HPDE6-E6E7 (cell line): ENCODE data around the gene PHGDH.

Source experiments
- DNase-seq: peaks from one replicate; pipeline ENCODE4 v3.0.0; 2011; ENCODE audit warnings: missing footprints; ENCODE audit errors: extremely low spot score

PHGDH gene

DNA sequence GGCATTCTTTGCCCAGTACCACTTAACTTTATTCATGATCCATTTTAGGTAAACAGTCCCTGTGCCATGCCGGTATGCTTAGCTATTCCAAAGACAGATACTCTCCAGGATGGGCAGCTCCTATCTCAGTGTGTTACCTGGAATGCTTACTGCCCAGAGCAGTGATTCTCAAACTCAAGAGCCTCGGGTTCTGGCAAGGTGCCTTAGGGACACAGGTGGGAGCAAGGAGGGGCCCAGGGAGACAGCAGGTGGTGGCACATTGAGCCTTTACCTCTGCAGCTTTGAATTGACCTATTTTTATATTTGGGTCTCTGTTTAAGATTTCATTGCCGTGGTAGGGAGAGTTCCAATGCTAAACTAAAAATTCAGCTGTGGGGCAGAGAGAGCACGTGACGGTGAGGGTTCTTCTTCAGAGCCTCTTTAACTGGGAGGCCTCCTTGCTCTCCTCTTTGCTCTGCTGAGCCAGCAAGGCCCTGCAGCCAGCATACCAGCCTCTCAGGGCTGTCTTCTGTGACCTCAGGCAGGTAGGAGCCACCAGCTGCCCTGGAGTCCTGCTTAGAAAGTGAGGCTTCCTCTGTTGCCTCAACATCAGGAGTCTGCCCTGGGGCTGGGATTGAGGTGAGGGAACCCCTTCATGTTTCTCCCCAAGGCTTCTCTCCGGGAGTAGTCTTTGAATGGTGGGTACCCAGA lies 20.2 kb downstream of the PHGDH start:
- DNase-seq: no peak

DNA sequence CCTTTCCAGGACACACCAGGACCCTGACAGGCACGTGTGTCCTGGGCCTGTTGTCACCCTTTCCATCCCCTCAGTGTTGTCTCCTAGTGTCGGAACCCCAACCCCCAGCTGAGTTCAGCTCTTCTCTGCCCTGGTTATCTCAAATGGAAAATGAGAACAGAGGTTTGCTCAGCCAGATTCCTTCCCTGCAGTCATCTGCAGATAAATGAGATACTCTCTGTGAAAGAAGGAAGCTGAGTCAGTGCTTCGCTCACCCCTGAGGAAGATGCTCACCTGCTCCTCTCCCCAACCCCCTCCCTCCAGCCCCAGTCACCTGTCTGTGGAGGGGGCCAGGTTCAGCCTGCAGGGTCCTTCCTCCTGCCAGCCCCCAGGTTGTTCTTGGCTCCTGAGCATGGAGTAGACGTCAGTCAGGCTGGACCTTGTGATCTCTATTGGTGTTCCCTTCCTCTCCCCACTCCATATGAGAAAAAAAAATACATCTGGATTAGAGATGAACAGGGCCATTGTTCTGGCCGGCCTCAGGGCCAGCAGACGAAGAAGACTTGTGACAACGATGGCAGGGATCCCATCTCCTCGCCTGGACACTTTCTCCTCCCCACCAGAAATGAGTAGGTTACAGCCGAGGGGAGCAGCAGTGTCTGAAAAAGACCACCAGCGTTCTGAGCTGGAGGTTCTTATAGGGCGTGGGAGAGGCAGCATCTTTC lies 20.9 kb downstream of the PHGDH start:
- no peak for DNase-seq

DNA sequence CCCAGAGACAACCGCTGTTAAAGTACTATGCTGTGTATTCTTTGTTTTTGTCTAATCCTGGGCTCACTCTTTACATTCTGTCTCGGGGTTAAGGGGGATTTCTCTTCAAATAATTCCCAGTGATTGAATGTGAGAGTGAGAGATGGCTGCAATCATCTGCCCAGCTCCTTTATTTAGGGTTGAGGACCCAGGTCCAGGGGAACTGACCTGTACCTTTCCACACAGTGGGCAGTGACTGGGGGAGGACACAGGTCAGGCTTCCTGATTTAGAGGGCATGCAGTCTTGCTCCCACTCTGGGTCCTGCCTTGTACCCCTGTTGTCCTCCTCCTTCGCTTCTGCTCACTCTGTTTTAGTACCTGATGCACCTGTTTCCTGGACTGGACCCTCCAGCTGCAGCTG lies 22.0 kb downstream of the PHGDH start:
- DNase-seq: no peak

DNA sequence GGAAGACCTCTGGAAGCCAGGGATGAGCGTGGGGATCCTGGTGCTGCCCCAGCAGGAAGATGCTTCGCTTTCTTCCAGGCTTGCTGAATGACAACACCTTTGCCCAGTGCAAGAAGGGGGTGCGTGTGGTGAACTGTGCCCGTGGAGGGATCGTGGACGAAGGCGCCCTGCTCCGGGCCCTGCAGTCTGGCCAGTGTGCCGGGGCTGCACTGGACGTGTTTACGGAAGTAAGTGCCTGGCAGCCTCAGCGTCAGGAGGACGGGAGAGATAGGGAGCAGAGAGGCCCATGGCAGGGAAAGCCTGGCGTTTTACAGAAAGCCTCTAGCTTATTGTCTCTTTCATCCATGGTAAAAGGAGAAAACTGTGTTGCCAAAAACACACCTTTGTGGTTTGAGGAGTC lies 23.5 kb downstream of the PHGDH start:
- no peak for DNase-seq

DNA sequence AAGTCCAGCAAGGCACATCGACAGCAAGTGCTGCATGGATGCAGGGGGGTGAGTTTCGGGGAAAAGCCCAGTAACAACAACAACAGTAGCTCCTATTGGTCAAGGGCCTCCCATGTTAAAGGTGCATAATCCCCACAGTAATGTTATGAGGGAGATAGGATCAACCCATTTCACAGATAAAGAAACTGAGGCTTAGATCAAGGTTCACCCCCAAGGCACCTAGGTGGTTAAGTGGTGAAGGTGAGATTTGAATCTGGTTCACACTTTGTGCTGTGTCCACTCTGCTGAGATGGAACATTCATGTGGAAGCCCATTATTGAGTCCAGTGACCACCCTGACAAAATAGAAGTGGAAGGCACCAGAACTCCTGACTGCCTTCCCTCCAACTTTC lies 24.9 kb downstream of the PHGDH start:
- no peak for DNase-seq

DNA sequence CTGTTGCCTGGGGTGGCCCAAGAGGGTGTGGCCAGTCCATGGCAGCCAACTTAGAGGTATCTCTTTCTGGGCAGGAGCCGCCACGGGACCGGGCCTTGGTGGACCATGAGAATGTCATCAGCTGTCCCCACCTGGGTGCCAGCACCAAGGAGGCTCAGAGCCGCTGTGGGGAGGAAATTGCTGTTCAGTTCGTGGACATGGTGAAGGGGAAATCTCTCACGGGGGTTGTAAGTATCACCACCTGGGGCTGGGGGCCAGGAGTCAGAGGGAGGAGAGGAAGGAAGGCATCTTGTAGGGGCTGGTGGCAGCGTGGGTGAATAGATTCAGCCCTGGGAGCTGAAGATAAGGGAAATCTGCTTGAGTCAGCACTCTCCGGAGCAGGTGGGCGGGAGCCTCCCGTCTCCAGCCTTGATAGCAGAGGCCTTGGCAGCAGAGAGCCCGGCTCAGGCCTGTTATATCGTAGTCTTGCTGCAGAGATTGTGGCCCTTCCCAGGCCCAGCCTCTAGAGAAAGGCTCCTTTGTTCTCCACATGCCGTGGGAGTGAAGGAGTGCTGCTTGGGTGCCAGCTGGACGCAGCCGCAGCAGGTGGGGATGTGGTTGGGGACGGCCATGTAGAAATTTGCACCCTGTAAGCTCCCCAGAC lies 25.4 kb downstream of the PHGDH start:
- DNase-seq: no peak

DNA sequence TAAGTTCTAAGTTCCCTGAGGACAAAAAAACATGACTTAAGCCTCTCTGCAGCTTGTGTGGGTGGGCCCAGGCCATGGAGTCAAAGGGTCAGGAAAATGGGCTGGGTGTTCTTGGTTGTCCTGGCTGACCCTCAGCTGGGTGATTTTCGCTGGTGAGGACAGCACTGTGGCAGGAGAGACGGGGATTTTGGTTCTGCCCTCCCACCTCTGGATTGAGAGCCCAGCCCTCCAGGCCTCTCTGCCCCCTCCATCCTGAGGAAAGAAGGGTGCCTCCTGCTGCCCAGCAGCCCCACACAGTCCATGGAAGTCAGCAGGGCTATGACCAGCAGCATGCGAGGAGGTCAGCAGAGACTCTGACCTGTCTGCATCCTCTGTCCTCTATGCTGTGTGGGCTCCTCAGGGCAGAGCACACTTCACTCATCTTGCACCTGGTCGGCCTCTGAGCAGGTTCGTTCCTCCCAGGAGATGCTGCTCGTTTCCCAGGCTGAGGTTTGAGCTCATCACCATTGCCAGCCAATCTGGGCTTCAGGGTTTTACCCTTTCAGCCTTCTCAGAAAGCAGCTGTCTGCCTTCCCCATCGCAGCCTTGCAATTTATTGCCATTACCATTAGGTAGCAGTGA lies 26.5 kb downstream of the PHGDH start:
- no peak for DNase-seq

DNA sequence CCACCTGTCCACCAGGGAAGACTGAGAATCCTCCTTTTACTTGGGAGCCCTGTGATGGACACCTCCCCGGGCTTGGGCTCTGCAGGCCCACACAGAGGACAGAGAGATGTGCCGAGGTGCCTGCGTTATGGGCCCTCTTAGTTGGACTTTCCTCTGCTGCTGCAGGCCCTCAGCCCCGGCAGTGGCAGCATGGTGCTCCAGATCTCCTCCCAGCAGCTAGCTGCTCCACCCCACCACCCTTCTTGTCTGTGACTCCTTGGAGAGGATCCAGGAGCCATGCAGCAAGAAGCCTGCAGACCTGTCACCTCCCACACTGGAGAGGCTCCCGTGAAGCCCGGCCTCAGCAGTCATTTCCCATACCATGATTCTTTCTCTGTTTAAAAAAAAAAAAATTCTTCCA lies 27.4 kb downstream of the PHGDH start:
- DNase-seq: no peak

DNA sequence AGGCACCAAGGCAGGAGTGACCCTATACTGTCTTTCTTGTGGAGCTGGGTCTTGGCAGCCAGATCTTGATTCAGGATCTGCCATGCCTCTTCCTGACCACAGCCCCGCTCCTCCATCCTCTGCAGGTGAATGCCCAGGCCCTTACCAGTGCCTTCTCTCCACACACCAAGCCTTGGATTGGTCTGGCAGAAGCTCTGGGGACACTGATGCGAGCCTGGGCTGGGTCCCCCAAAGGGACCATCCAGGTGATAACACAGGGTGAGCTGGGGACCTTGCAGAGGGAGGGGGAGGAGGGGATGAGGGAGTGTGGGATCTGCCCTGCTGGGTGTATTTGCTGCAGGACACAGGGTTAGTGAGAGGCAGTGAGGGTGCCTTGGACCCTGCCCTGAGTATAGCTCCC lies 28.5 kb downstream of the PHGDH start:
- no peak for DNase-seq

DNA sequence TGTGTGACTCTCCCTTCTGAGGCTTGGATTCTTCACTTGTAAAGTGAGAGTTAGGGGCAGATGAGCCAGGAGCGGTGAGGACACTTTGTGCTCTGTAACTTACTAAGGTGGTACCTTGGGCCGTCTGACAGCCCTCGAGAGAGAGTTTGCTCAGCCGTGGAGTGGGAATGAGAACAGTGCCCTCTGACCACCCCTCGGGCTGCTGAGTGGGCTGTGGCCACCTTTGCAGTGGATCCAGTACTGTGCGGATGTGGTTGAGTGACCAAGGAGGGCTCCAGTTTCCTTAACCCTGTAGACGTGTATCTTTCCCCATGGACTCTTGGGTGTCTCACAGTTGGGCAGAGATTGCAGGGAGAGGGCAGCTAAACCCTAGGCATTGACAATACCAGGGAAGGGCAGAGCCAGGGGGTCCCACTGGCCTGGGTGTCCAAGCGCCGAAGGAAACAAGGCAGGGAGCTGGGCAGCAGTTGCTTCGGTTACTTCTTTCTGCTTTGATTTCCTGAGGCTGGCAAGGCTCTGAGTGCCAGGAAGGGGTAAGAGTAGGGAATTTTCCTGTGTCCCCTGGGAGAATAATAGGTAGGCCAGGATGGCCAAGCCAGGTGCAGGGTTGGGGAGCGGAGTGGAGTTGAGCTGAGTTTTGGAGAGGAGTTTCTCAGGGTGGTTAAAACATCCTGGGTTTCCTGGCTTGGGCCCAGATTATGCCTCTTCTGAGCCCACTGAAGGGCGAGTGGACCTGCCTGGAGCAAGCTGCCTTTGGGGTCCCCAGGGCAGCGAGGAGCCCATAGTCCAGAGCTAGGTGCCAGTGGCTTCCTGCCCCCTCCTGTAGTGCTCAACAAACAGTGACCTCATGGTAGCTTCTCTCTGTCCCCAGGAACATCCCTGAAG lies 29.4 kb downstream of the PHGDH start:
- no peak for DNase-seq

DNA sequence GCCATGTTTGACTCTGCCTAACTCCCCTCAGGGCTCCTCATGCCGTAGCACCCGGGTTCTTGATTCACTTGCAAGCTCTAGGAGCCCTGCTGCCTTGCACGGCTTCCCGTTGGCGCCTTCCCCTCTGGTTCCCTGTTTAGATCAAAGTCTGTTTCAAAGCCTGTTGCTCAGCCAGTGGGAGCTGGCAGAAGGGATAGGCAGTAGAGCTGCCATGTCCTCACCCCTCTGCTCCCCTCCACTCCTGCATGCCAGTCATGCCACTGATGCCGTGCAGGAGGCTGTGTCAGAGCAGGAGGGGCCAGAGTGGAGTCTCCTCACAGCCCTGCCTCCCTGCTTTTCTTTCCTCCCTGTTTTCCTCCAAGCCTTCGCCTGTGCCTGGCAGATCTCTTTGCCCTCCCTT lies 30.5 kb downstream of the PHGDH start:
- DNase-seq: no peak

DNA sequence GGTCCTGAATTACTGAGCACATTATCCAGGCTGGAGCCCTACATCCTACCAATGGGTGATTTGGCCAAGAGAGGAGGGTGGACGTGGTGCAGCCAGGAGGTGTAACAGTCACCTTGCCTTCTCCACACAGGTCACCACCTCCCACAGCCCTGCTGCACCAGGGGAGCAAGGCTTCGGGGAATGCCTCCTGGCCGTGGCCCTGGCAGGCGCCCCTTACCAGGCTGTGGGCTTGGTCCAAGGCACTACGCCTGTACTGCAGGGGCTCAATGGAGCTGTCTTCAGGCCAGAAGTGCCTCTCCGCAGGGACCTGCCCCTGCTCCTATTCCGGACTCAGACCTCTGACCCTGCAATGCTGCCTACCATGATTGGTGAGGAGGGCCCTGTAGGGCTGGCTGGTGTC lies 30.9 kb downstream of the PHGDH start:
- DNase-seq: no peak

DNA sequence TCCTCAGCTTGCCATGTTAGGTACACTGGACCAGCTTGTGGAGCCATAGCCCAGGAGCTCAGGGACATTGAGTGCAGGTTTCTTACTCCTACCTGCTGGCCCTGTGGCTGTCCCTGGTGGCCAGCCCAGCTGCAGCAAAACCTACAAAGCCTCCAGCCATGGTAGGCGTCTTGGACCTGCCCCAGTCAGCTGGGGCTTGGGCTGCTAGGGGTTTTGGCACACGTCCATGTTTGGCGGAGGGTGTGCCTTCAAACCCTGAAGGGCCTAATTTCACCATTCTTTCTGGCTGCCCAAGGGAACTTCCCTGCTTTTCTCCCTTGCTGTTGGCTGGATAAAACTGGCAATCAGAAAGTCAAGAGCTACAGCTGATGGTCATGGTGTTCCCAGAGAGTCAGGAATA lies 31.6 kb downstream of the PHGDH start:
- DNase-seq: no peak

DNA sequence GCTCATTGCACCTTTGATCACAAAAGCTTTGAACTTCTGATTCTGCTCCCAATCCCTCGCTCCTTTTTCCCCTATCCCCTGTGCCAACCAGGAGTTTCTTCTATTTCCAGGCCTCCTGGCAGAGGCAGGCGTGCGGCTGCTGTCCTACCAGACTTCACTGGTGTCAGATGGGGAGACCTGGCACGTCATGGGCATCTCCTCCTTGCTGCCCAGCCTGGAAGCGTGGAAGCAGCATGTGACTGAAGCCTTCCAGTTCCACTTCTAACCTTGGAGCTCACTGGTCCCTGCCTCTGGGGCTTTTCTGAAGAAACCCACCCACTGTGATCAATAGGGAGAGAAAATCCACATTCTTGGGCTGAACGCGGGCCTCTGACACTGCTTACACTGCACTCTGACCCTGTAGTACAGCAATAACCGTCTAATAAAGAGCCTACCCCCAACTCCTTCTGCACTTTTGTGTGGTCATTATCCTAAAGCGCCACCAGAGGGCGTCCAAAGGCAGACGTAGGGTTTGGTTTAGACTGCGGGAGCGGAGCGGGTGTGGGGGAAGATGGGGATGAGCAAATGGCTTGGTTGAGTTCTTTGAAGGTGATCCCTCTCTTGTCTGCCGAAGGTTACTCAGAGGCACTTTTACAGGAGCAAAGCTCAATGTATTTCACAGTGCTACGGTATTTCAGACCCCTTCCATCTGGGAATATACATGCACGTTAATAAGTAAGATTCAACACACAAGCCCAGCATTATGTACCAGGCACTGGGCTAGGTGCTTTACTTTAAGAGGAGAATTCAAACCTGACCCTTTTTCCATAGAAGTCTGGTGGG lies 32.3 kb downstream of the PHGDH start:
- DNase-seq: peak; percentile 66

DNA sequence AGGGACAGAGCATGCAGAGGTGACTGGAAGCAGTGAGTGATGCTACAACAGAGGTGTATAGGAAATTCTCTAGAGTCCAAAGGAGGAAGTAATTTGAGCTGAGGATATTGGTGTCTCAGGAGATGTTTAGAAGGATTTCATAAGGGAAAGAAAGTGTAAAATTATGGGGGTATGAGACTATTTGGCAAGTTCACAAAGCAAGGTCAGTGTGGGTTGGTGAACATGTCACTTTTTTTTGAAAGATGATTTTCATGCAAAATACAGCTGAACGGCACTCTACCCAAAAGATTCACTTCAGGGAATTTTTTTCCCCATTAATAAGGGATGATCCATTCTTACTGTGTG lies 32.8 kb downstream of the PHGDH start:
- no peak for DNase-seq

DNA sequence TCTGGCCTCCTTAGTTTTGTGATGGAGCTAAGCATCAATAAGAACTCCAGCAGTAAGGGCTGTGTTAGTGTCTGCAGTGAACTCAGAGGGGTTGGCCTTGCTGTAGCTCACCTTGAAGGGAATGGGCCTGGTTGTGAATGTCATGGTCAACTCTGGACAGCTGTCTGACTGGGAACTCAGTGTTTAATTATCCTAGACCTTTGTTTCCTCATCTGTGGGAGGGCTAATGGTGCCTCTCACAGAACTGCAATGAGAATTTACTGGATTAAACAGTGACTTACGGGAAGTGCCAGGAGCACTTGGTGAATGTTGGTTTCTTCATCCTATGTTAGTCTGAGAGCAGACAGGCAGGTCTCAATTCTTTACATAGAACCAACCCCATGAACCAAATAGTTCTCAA lies 33.3 kb downstream of the PHGDH start:
- no peak for DNase-seq

DNA sequence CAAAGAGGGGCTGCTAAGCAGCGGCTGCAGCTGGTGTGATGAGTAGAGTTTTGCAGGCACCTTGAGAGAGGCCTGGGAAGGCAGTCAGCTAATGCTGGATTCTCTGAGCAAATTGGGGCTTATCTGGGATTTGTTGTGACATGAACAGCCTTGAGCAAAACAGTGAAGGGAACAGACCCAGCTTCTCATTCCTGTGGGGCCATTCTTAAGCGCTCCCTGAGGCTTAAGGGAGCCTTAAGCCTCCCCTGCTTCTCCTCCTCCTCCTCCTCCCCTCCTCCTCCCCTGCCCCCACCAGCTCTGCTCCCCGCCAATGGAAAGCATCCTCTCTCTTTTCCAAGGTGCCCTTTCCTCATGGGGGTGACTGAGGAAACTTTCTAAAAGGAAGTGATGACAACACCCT lies 35.7 kb downstream of the PHGDH start:
- peak; percentile 35 for DNase-seq

DNA sequence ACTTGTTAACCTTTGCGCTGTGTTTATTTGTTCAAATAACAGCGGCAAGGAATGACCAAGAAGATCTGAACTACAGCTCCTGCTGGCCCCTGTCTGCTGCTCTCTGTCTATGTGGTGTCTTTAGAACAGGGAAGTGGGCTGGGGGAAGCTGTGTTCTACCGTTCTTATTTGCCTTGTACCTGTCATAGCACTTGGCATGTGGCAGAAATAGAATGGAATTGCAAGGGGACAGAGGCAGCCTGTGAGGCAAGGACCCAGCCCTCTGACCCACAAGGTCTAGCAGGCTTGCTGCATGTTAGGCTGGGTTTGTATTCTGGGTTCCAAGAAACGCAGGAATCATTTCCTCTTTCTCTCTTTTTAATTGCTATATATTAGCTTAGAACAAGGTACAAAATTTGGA lies 36.3 kb downstream of the PHGDH start:
- no peak for DNase-seq

DNA sequence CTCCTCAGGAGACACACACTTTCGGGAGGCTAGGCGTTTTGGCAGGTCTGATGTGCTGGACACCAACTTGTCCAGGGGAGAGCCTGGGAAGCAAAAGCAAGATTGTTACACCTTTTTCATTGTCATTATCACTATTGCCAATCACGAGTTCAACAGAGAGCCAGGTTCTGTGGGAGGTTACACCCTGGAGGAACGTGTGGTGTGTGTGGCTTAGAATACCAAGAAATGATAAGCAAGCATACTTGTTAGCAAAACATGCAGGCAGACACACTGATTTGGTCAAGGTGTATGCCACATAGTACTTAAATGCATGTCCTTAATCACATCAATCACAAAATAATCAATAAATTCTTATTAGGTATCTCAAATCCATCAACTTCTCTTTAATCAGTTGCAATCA lies 40.9 kb downstream of the PHGDH start:
- DNase-seq: no peak

DNA sequence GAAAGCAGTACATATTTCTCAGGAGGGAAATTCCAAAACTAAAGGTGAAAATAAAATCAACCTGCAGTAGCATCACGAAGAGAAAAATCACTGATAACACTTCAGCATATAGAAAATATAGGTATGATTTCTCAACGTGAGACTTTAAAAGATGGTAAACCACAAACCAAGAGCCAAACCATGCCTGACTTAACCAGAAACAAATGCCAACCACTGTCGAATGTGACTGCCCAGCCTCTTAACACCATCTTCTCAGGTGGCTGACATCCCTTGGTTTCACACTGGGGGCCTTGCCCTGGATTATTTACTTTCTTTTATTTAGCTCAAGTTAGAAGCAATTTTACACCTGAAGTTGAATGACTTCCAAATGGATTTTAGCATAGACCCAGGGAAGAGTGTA lies 46.9 kb downstream of the PHGDH start:
- DNase-seq: no peak

DNA sequence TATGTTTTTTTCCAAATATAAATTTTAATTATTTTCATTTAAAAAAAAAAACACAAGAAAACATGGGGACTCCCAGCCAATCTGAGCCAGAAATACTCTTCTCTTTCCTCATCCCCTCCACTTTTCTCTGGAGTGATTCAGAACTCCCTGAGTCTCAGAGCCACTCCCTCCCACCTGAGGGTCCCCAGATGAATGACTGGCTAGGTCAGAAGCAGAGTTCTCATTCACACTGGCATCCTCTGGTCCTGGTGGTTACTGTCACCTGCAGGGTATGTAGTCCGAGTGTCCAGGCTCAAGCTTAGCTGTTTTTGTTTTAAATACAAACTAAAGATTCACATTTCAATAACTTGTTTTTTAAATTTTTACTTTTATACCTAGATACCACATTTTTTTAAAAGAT lies 50.7 kb downstream of the PHGDH start:
- no peak for DNase-seq
